SK-N-SH (cell line): ENCODE measurements around the gene RASIP1. TPM values are rescaled to one million over a fixed set of nuclear protein-coding genes. Genes with fewer than 3 reads are reported as not detected.

Experiments used
- CTCF ChIA-PET: fragments of 300-600, 350-600 bp; formaldehyde crosslinking; extraction: SDS; loops from one replicate; lab custom pipeline; 2021; lab: Yijun Ruan, JAX
- POLR2A ChIA-PET: fragments of 350-600 bp; sonication (Branson Sonifier 250); formaldehyde crosslinking; extraction: SDS; loops from one replicate; lab custom pipeline; 2020; ENCODE audit warnings: antibody characterized with exemption, inconsistent platforms; lab: Yijun Ruan, JAX
- DNase-seq: peaks from one replicate; pipeline ENCODE4 v3.0.0; 2012
- H2AFZ ChIP-seq: fragments of 200-600 bp; sonication (generic); 2 replicates; pipeline ENCODE4 v1.8.1; 2016; ENCODE audit warnings: antibody characterized with exemption, mild to moderate bottlenecking, low read depth
- H3F3A ChIP-seq: fragments of 200-600 bp; sonication (generic); replicated peaks from 2 replicates; pipeline ENCODE3; 2016; ENCODE audit warnings: antibody characterized with exemption, mild to moderate bottlenecking; ENCODE audit not compliant: insufficient read depth
- H3K27ac ChIP-seq, 2 experiments: fragments of 200-500 bp in 1 of 2; fragments of 200-600 bp in 1 of 2; sonication (Bioruptor generic) in 1 of 2; sonication (generic), shearing (Covaris generic) in 1 of 2; 2 replicates each; pipeline versions ENCODE4 v1.5.1 to v1.6.1; 2014 to 2016; ENCODE audit warnings: low read depth in 2 of 2, inconsistent platforms in 1 of 2, low read length in 1 of 2, mild to moderate bottlenecking in 1 of 2, mixed read lengths in 1 of 2
- H3K27me3 ChIP-seq: fragments of 200-600 bp; sonication (generic), shearing (Covaris generic); 2 replicates; pipeline ENCODE4 v1.6.1; 2016; ENCODE audit warnings: mixed run types; ENCODE audit not compliant: insufficient read depth
- H3K36me3 ChIP-seq, 2 experiments: fragments of 200-500 bp in 1 of 2; fragments of 200-600 bp in 1 of 2; sonication (Bioruptor generic) in 1 of 2; sonication (generic) in 1 of 2; replicated peaks in 1 of 2; 2 replicates each; pipeline versions ENCODE3 to v1.5.1; 2014 to 2016; ENCODE audit warnings: low read length in 1 of 2, mild to moderate bottlenecking in 1 of 2; ENCODE audit not compliant: insufficient read depth in 2 of 2, control insufficient read depth in 1 of 2
- H3K4me1 ChIP-seq, 2 experiments: fragments of 200-500 bp in 1 of 2; fragments of 200-600 bp in 1 of 2; sonication (Bioruptor generic) in 1 of 2; sonication (generic), shearing (Covaris generic) in 1 of 2; 2 replicates each; pipeline versions ENCODE4 v1.5.1 to v1.6.1; 2014 to 2016; ENCODE audit warnings: low read depth in 1 of 2, low read length in 1 of 2, mixed run types in 1 of 2; ENCODE audit not compliant: insufficient read depth in 2 of 2, control insufficient read depth in 1 of 2
- H3K4me2 ChIP-seq: fragments of 200-600 bp; sonication (generic), shearing (Covaris generic); 2 replicates; pipeline ENCODE4 v1.6.1; 2017; ENCODE audit warnings: mixed run types
- H3K4me3 ChIP-seq, 2 experiments: fragments of 200-500 bp in 1 of 2; fragments of 200-600 bp in 1 of 2; sonication (Bioruptor generic) in 1 of 2; sonication (generic), shearing (Covaris generic) in 1 of 2; 2 replicates each; pipeline versions ENCODE4 v1.5.1 to v1.8.1; 2014 to 2016; ENCODE audit warnings: low read depth in 2 of 2, inconsistent platforms in 1 of 2, low read length in 1 of 2, mild to moderate bottlenecking in 1 of 2, mixed read lengths in 1 of 2, moderate library complexity in 1 of 2
- H3K79me2 ChIP-seq: fragments of 200-600 bp; sonication (generic); 2 replicates; pipeline ENCODE4 v1.8.1; 2017; ENCODE audit warnings: mild to moderate bottlenecking; ENCODE audit not compliant: insufficient read depth
- H3K9ac ChIP-seq: fragments of 200-600 bp; sonication (generic); 2 replicates; pipeline ENCODE4 v1.6.1; 2017; ENCODE audit warnings: mixed run types
- H3K9me2 ChIP-seq: fragments of 200-600 bp; sonication (generic); 2 replicates; pipeline ENCODE4 v1.6.1; 2017; ENCODE audit warnings: mixed run types
- H3K9me3 ChIP-seq: fragments of 200-600 bp; sonication (generic); 2 replicates; pipeline ENCODE4 v1.6.1; 2017; ENCODE audit warnings: mixed run types, mild to moderate bottlenecking, moderate library complexity
- H4K20me1 ChIP-seq: fragments of 200-600 bp; sonication (generic); 2 replicates; pipeline ENCODE4 v1.6.1; 2017; ENCODE audit warnings: mild to moderate bottlenecking, mixed run types; ENCODE audit not compliant: insufficient read depth
- CTCF ChIP-seq: fragments of 200-600 bp; sonication (generic); IDR thresholded peaks from 2 replicates; pipeline ENCODE4 v1.6.1; 2017; ENCODE audit warnings: antibody characterized with exemption, mild to moderate bottlenecking, moderate library complexity
- ELF1 ChIP-seq: IDR thresholded peaks from 2 replicates; pipeline ENCODE4 v1.4.0; 2012
- EP300 ChIP-seq, 2 experiments: IDR thresholded peaks; 2 replicates each; pipeline versions ENCODE4 v1.4.0 to v1.6.1; 2012; ENCODE audit warnings: borderline replicate concordance in 1 of 2, low read depth in 1 of 2, low read length in 1 of 2
- EZH2phosphoT487 ChIP-seq: fragments of 200-600 bp; sonication (generic); IDR thresholded peaks from 2 replicates; pipeline ENCODE4 v1.6.1; 2017; ENCODE audit warnings: low read depth, mixed run types, mild to moderate bottlenecking, antibody characterized with exemption, moderate library complexity, borderline replicate concordance
- FOXJ3 ChIP-seq: sonication (generic); formaldehyde crosslinking; IDR thresholded peaks from 2 replicates; pipeline ENCODE4 v1.5.1; 2020; ENCODE audit warnings: mild to moderate bottlenecking, missing genetic modification reagents
- FOXM1 ChIP-seq: IDR thresholded peaks from 2 replicates; pipeline ENCODE4 v1.4.0; 2012; ENCODE audit warnings: low read depth, mild to moderate bottlenecking
- GATA2 ChIP-seq: sonication (generic); formaldehyde crosslinking; IDR thresholded peaks from 2 replicates; pipeline ENCODE4 v1.5.0; 2020; ENCODE audit warnings: mild to moderate bottlenecking, missing genetic modification reagents
- JUND ChIP-seq: IDR thresholded peaks from 2 replicates; pipeline ENCODE4 v1.4.0; 2012
- NFIC ChIP-seq: IDR thresholded peaks from 2 replicates; pipeline ENCODE4 v1.4.0; 2012; ENCODE audit warnings: borderline replicate concordance
- POLR2AphosphoS5 ChIP-seq: IDR thresholded peaks from 2 replicates; pipeline ENCODE4 v1.6.1; 2012; ENCODE audit warnings: low read depth, low read length
- RCOR1 ChIP-seq: fragments of 150-350 bp; IDR thresholded peaks from 2 replicates; pipeline ENCODE4 v1.6.1; 2017; ENCODE audit warnings: antibody characterized with exemption, low read length
- RXRA ChIP-seq: IDR thresholded peaks from 2 replicates; pipeline ENCODE4 v1.4.0; 2012; ENCODE audit warnings: low read depth, mild to moderate bottlenecking, borderline replicate concordance
- SIN3A ChIP-seq: IDR thresholded peaks from 2 replicates; pipeline ENCODE4 v1.6.1; 2012; ENCODE audit warnings: low read depth, mild to moderate bottlenecking, low read length, moderate library complexity, borderline replicate concordance
- SMC3 ChIP-seq: IDR thresholded peaks from 2 replicates; pipeline ENCODE4 v1.6.1; 2012; ENCODE audit warnings: low read depth, low read length, improper control_type of control experiment
- TCF12 ChIP-seq: IDR thresholded peaks from 2 replicates; pipeline ENCODE4 v1.4.0; 2012
- TEAD4 ChIP-seq: IDR thresholded peaks from 2 replicates; pipeline ENCODE4 v1.4.0; 2012; ENCODE audit warnings: mild to moderate bottlenecking, borderline replicate concordance; ENCODE audit not compliant: insufficient read depth
- YY1 ChIP-seq: IDR thresholded peaks from 2 replicates; pipeline ENCODE4 v1.4.0; 2012; ENCODE audit warnings: low read depth, mild to moderate bottlenecking
- WGBS: methylation state at CpG from one replicate; pipeline ENCODE4 v1.1.6; 2017; ENCODE audit warnings: low lambda C conversion rate; 5-methylcytosine and 5-hydroxymethylcytosine counted together
- polyA plus RNA-seq, 3 experiments: library from polyadenylated mRNA; depleted of rRNA; stranded (reverse); fragments of >200 nt; gene quantifications; 2 replicates each; pipeline ENCODE4 v1.2.3, GENCODE V29; 2012
- TF ChIP-seq, protein P1 (sequence below): fragments of 150-350 bp; IDR thresholded peaks from 2 replicates; pipeline ENCODE4 v1.6.1; 2017; ENCODE audit warnings: antibody characterized with exemption, low read length, low read depth, borderline replicate concordance
- TF ChIP-seq, protein P2 (sequence below): IDR thresholded peaks from 2 replicates; pipeline ENCODE4 v1.6.1; 2012; ENCODE audit warnings: mild to moderate bottlenecking, low read depth, low read length, moderate library complexity

The RASIP1 gene
- polyA plus RNA-seq, 1 of the 3 experiments (the other 2 are of a cell fraction), result 0.41 TPM

DNA sequence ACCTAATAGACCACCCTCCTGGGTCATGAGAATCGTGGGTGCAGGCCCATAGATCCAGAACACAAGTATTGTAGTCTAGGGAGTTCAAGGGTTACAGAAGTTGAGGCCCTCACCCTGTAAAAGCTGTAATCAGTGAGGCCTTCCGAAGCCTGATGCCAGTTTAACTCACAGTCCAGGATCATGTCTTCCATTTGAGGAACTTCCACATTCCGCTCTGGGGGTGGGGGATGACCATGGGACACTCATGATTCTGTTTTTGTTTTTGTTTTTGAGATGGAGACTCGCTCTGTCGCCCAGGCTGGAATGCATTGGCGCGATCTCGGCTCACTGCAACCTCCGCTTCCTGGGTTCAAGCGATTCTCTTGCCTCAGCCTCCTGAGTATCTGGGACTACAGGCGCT is 1.7 kb upstream of the RASIP1 start:
- ChIA-PET CTCF (no interaction called here), POLR2A (no interaction called here)
- no peaks in the 10 kb centered on the region for H3K36me3 ChIP-seq
- H3K27me3 ChIP-seq, result no peaks in the 10 kb centered on the region
- no peaks in the 10 kb centered on the region for H3K79me2 ChIP-seq
- H3K9me2 ChIP-seq, result no peaks in the 10 kb centered on the region
- H3K4me3 ChIP-seq, result no peak overlapping the region
- H2AFZ ChIP-seq, result no peak overlapping the region
- TF ChIP-seq TEAD4 (no peak), FOXM1 (no peak), EP300 (IDR thresholded peaks at IDR 0.05; ENCODE audit: borderline replicate concordance in 1 of 2, low read depth in 1 of 2, low read length in 1 of 2) (no peak), JUND (no peak), EZH2phosphoT487 (no peak), RXRA (no peak), CTCF (no peak), SIN3A (no peak), FOXJ3 (no peak), GATA2 (CRISPR knock-in tag) (no peak), NFIC (no peak), YY1 (no peak), POLR2AphosphoS5 (no peak), ELF1 (no peak), SMC3 (no peak), RCOR1 (no peak), TCF12 (no peak)
- TF ChIP-seq, protein P1, sequence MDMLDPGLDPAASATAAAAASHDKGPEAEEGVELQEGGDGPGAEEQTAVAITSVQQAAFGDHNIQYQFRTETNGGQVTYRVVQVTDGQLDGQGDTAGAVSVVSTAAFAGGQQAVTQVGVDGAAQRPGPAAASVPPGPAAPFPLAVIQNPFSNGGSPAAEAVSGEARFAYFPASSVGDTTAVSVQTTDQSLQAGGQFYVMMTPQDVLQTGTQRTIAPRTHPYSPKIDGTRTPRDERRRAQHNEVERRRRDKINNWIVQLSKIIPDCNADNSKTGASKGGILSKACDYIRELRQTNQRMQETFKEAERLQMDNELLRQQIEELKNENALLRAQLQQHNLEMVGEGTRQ, result no peak
- TF ChIP-seq, protein P2, sequence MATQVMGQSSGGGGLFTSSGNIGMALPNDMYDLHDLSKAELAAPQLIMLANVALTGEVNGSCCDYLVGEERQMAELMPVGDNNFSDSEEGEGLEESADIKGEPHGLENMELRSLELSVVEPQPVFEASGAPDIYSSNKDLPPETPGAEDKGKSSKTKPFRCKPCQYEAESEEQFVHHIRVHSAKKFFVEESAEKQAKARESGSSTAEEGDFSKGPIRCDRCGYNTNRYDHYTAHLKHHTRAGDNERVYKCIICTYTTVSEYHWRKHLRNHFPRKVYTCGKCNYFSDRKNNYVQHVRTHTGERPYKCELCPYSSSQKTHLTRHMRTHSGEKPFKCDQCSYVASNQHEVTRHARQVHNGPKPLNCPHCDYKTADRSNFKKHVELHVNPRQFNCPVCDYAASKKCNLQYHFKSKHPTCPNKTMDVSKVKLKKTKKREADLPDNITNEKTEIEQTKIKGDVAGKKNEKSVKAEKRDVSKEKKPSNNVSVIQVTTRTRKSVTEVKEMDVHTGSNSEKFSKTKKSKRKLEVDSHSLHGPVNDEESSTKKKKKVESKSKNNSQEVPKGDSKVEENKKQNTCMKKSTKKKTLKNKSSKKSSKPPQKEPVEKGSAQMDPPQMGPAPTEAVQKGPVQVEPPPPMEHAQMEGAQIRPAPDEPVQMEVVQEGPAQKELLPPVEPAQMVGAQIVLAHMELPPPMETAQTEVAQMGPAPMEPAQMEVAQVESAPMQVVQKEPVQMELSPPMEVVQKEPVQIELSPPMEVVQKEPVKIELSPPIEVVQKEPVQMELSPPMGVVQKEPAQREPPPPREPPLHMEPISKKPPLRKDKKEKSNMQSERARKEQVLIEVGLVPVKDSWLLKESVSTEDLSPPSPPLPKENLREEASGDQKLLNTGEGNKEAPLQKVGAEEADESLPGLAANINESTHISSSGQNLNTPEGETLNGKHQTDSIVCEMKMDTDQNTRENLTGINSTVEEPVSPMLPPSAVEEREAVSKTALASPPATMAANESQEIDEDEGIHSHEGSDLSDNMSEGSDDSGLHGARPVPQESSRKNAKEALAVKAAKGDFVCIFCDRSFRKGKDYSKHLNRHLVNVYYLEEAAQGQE, result no peak
- TF ChIP-seq, all 33 proteins: peak for 0
- DNase-seq, result no peak
- 82% methylated on average over 11 of the region's 11 CpGs for WGBS
- H3F3A ChIP-seq, result peaks cover 7% of the 10 kb centered on the region
- no peaks in the 10 kb centered on the region for H4K20me1 ChIP-seq
- no peak overlapping the region for H3K27ac ChIP-seq
- H3K4me1 ChIP-seq, result peaks cover 0 to 16% of the 10 kb centered on the region in 2 experiments; a peak in 1 of 4 replicates
- no peak overlapping the region for H3K4me2 ChIP-seq
- no peaks in the 10 kb centered on the region for H3K9me3 ChIP-seq
- H3K9ac ChIP-seq, result no peak overlapping the region
